GM20000 (cell line): ENCODE measurements around the gene HHAT.
A peak's percentile ranks its signal among the peaks of the same experiment; 100 is the strongest.

Experiments used
- DNase-seq: peaks from one replicate; pipeline ENCODE4 v3.0.0; 2012; ENCODE audit warnings: low spot score
- TF ChIP-seq, protein P1 (sequence below): IDR thresholded peaks from 2 replicates; pipeline ENCODE4 v1.5.1; 2012; ENCODE audit warnings: mild to moderate bottlenecking, control low read depth; ENCODE audit errors: extremely low read depth, missing control alignments

The HHAT gene

DNA sequence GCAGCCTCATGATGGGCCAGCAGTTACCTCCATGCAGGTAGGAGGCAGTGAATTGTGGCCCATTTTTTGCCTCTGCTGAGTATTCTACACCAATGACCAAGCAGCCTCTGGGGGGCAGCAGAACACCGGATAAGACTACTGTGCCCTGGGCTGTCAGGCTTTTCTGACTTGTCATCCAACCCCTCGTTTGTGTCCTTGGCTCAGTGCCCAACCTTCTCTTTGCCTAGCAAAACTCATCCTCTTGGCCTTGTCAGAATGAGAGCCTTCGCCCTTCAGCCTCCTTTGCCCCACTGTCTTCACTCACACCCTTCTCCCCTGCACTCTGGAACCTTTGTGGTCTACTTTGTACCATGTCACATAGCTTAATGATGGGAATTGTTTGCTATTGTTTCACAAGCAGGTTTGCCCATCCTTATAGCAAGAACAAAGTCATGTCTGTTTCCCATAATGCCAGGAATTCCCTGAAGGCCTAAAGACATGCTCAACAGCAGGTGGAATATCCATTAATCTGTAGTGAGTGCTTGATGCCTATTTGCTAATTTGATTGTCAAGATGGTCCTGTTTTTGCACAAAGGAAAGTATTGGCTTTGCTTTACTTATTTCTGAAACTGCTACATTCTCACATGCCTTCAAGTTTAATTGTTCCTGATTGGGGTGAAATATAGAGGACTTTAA, 255.9 kb downstream of the HHAT start:
- DNase-seq, result peak; percentile 71
- TF ChIP-seq, protein P1, sequence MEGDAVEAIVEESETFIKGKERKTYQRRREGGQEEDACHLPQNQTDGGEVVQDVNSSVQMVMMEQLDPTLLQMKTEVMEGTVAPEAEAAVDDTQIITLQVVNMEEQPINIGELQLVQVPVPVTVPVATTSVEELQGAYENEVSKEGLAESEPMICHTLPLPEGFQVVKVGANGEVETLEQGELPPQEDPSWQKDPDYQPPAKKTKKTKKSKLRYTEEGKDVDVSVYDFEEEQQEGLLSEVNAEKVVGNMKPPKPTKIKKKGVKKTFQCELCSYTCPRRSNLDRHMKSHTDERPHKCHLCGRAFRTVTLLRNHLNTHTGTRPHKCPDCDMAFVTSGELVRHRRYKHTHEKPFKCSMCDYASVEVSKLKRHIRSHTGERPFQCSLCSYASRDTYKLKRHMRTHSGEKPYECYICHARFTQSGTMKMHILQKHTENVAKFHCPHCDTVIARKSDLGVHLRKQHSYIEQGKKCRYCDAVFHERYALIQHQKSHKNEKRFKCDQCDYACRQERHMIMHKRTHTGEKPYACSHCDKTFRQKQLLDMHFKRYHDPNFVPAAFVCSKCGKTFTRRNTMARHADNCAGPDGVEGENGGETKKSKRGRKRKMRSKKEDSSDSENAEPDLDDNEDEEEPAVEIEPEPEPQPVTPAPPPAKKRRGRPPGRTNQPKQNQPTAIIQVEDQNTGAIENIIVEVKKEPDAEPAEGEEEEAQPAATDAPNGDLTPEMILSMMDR, result peak; percentile 50

GRCh38 chr1:210586771-210587170, 258.1 kb downstream of the HHAT start:
- TF ChIP-seq, protein P1, result no peak
- DNase-seq, result no peak

DNA sequence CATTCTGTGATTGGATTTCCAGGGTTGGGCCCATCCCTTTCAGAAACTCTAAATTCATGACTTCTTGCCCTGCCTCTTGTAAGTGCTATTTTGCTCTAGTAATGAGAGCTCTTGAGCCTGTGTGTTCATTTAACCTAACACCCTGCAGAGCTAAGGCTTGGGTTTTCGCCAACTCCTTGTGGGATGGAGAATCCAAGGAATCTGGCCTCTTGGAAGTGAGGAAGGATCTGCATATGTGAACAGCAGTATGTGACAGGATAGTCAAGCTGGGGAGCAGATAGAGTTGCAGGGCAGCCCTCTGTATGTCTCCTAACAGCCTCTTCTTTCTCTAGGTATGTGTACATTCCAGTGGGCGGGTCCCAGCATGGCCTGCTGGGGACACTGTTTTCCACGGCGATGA, 258.9 kb downstream of the HHAT start:
- TF ChIP-seq, protein P1, result no peak
- no peak for DNase-seq

- DNase-seq, result no peak
- TF ChIP-seq, protein P1, result no peak
Measured at GRCh38 chr1:210588357-210588756, 259.7 kb downstream of the HHAT start.

- DNase-seq, result no peak
Measured at GRCh38 chr1:210588946-210589345, 260.2 kb downstream of the HHAT start.

DNA sequence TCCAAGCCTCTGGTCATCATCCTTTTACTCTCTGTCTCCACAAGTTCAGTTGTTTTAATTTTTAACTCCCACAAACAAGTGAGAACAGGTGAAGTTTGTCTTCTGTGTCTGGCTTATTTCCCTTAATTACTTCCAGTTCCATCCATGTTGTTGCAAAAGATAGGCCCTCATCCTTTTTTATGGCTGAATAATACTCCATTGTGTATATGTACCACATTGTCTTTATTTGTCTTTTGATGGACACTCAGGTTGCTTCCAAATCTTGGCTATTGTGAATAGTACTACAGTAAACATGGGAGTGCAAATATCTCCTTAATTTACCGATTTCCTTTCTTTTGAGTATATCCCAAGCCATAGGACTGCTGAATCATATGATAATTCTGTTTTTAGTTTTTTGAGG, 262.5 kb downstream of the HHAT start:
- no peak for DNase-seq
- TF ChIP-seq, protein P1, result no peak

More at GRCh38 chr1:210588946-210589345, 260.2 kb downstream of the HHAT start:
- TF ChIP-seq, protein P1, result no peak

- no peak for DNase-seq
- TF ChIP-seq, protein P1, result no peak
Measured at GRCh38 chr1:210594605-210595004, 265.9 kb downstream of the HHAT start.
